H9 (cell line): ENCODE results near the gene COL4A4. TPM values are rescaled to one million over a fixed set of nuclear protein-coding genes. Genes with fewer than 3 reads are reported as not detected.

Experiments used
- DNase-seq: peaks from one replicate; pipeline ENCODE4 v3.0.0-alpha.2; 2017
- H2AFZ ChIP-seq: one replicate; pipeline ENCODE4 v1.6.1; 2013; ENCODE audit warnings: mild to moderate bottlenecking, low read length, control low read depth, moderate library complexity
- H2AK5ac ChIP-seq: 2 replicates; pipeline ENCODE4 v1.6.1; 2013; ENCODE audit warnings: low read length, control low read depth, mixed read lengths; ENCODE audit not compliant: insufficient read length
- H2BK120ac ChIP-seq: one replicate; pipeline ENCODE4 v1.6.1; 2013; ENCODE audit warnings: low read depth, mild to moderate bottlenecking, low read length, control low read depth, inconsistent platforms; ENCODE audit not compliant: poor library complexity, severe bottlenecking
- H2BK12ac ChIP-seq: 2 replicates; pipeline ENCODE4 v1.6.1; 2013; ENCODE audit warnings: low read length, control low read depth, mixed read lengths, low read depth; ENCODE audit not compliant: insufficient read length
- H2BK15ac ChIP-seq: 2 replicates; pipeline ENCODE4 v1.6.1; 2013; ENCODE audit warnings: low read depth, low read length, control low read depth
- H2BK20ac ChIP-seq: one replicate; pipeline ENCODE4 v1.6.1; 2013; ENCODE audit warnings: low read depth, mild to moderate bottlenecking, low read length, control low read depth, inconsistent platforms; ENCODE audit not compliant: poor library complexity, severe bottlenecking
- H2BK5ac ChIP-seq: 2 replicates; pipeline ENCODE4 v1.6.1; 2013; ENCODE audit warnings: low read length, control low read depth, mixed read lengths; ENCODE audit not compliant: insufficient read length
- H3K14ac ChIP-seq: 2 replicates; pipeline ENCODE4 v1.6.1; 2013; ENCODE audit warnings: low read length, control low read depth; ENCODE audit not compliant: insufficient read depth
- H3K18ac ChIP-seq: 2 replicates; pipeline ENCODE4 v1.6.1; 2013; ENCODE audit warnings: low read depth, mild to moderate bottlenecking, mixed read lengths, low read length, control low read depth; ENCODE audit not compliant: insufficient read length
- H3K23ac ChIP-seq: 2 replicates; pipeline ENCODE4 v1.6.1; 2013; ENCODE audit warnings: low read length, control low read depth, mixed read lengths, low read depth; ENCODE audit not compliant: insufficient read length
- H3K23me2 ChIP-seq: 2 replicates; pipeline ENCODE4 v1.6.1; 2013; ENCODE audit warnings: low read depth, mild to moderate bottlenecking, mixed read lengths, low read length, control low read depth; ENCODE audit not compliant: insufficient read length, poor library complexity, severe bottlenecking
- H3K27ac ChIP-seq: 2 replicates; pipeline ENCODE4 v1.5.1; 2013; ENCODE audit warnings: low read length, control low read depth, mixed read lengths, low read depth; ENCODE audit not compliant: insufficient read length
- H3K27me3 ChIP-seq: 2 replicates; pipeline ENCODE4 v1.6.1; 2013; ENCODE audit warnings: low read length, control low read depth, inconsistent platforms; ENCODE audit not compliant: insufficient read depth
- H3K4ac ChIP-seq: 2 replicates; pipeline ENCODE4 v1.6.1; 2013; ENCODE audit warnings: low read depth, mild to moderate bottlenecking, control low read depth, inconsistent platforms, low read length, moderate library complexity
- H3K4me1 ChIP-seq: 2 replicates; pipeline ENCODE4 v1.6.1; 2013; ENCODE audit warnings: low read length, control low read depth, inconsistent platforms; ENCODE audit not compliant: insufficient read depth
- H3K4me2 ChIP-seq: 2 replicates; pipeline ENCODE4 v1.6.1; 2013; ENCODE audit warnings: low read length, control low read depth, mixed read lengths; ENCODE audit not compliant: insufficient read length, insufficient read depth
- H3K56ac ChIP-seq: 2 replicates; pipeline ENCODE4 v1.6.1; 2013; ENCODE audit warnings: low read depth, mild to moderate bottlenecking, mixed read lengths, low read length, control low read depth; ENCODE audit not compliant: insufficient read length
- H3K79me1 ChIP-seq: 2 replicates; pipeline ENCODE4 v1.6.1; 2013; ENCODE audit warnings: low read depth, mild to moderate bottlenecking, moderate library complexity, low read length, control low read depth, inconsistent platforms; ENCODE audit not compliant: insufficient read depth, poor library complexity, severe bottlenecking
- H3K79me2 ChIP-seq: 2 replicates; pipeline ENCODE4 v1.6.1; 2013; ENCODE audit warnings: low read length, control low read depth, inconsistent platforms; ENCODE audit not compliant: insufficient read depth
- H3K9ac ChIP-seq: 2 replicates; pipeline ENCODE4 v1.6.1; 2013; ENCODE audit warnings: low read length, control low read depth, mixed read lengths; ENCODE audit not compliant: insufficient read length; ENCODE audit errors: extremely low read depth
- H3K9me3 ChIP-seq: one replicate; pipeline ENCODE4 v1.6.1; 2013; ENCODE audit warnings: low read depth, low read length, inconsistent platforms; ENCODE audit not compliant: control insufficient read depth
- H3T11ph ChIP-seq: one replicate; pipeline ENCODE4 v1.6.1; 2013; ENCODE audit warnings: mild to moderate bottlenecking, low read length, control low read depth, inconsistent platforms
- H4K20me1 ChIP-seq: one replicate; pipeline ENCODE4 v1.6.1; 2013; ENCODE audit not compliant: control insufficient read depth, insufficient read length, insufficient read depth
- H4K5ac ChIP-seq: 2 replicates; pipeline ENCODE4 v1.6.1; 2013; ENCODE audit warnings: low read depth, mild to moderate bottlenecking, mixed read lengths, low read length, control low read depth; ENCODE audit not compliant: insufficient read length
- H4K8ac ChIP-seq: replicated peaks from 2 replicates; pipeline ENCODE4 v1.6.1; 2013; ENCODE audit warnings: low read length, control low read depth, mixed read lengths, low read depth; ENCODE audit not compliant: insufficient read length
- H4K91ac ChIP-seq: 2 replicates; pipeline ENCODE4 v1.6.1; 2013; ENCODE audit warnings: low read depth, mild to moderate bottlenecking, moderate library complexity, mixed read lengths, low read length, control low read depth; ENCODE audit not compliant: insufficient read length
- H3K27ac Mint-ChIP-seq, 3 experiments: 2 replicates in 2 of 3; 3 replicates in 1 of 3; pipeline ENCODE4 v1.8.0; 2020 to 2021; ENCODE audit warnings: mixed read lengths in 3 of 3, mild to moderate bottlenecking in 1 of 3, moderate library complexity in 1 of 3
- H3K27me3 Mint-ChIP-seq: 2 replicates; pipeline ENCODE4 v1.8.0; 2021; ENCODE audit warnings: low read depth, mild to moderate bottlenecking, moderate library complexity, mixed read lengths
- H3K36me3 Mint-ChIP-seq, 3 experiments: 2 replicates in 2 of 3; 3 replicates in 1 of 3; pipeline ENCODE4 v1.8.0; 2020 to 2021; ENCODE audit warnings: low read depth in 3 of 3, mixed read lengths in 3 of 3; ENCODE audit not compliant: insufficient read depth in 1 of 3
- H3K4me1 Mint-ChIP-seq, 2 experiments: 2 replicates each; pipeline ENCODE4 v1.8.0; 2020; ENCODE audit warnings: mixed read lengths in 2 of 2
- H3K4me3 Mint-ChIP-seq, 2 experiments: 2 replicates in 1 of 2; 3 replicates in 1 of 2; pipeline ENCODE4 v1.8.0; 2020 to 2021; ENCODE audit warnings: mild to moderate bottlenecking in 2 of 2, mixed read lengths in 2 of 2, moderate library complexity in 1 of 2
- H3K9me3 Mint-ChIP-seq, 2 experiments: 2 replicates in 1 of 2; 3 replicates in 1 of 2; pipeline ENCODE4 v1.8.0; 2020; ENCODE audit warnings: mild to moderate bottlenecking in 2 of 2, mixed read lengths in 2 of 2, moderate library complexity in 1 of 2
- CTCF ChIP-seq: fragments of 200-600 bp; sonication (generic); conservative IDR thresholded peaks from 3 replicates; pipeline ENCODE4 v1.8.0; 2021; ENCODE audit warnings: antibody characterized with exemption, mild to moderate bottlenecking
- WGBS: extraction: QIAGEN DNeasy Blood & Tissue Kit; methylation state at CpG from one replicate; pipeline ENCODE4 v1.1.7; 2013; ENCODE audit warnings: missing lambda C conversion rate, low lambda C conversion rate, mixed read lengths; ENCODE audit not compliant: insufficient read length; ENCODE audit errors: extremely low coverage; 5-methylcytosine and 5-hydroxymethylcytosine counted together
- total RNA-seq: library from RNA; stranded (reverse); gene quantifications from 2 replicates; pipeline ENCODE4 v1.2.1, GENCODE V29; 2021

COL4A4 gene
- total RNA-seq, 1 experiment from 2014 or later, result 0.92 TPM

- no peaks in the 10 kb centered on the region for H3K79me1 ChIP-seq
- no peak overlapping the region; a peak in 1 of 7 replicates for H3K27ac Mint-ChIP-seq
Measured at GRCh38 chr2:226953826-226954225, 210.2 kb downstream of the COL4A4 start.

More at GRCh38 chr2:226953826-226954225, 210.2 kb downstream of the COL4A4 start:
- Histone ChIP-seq H3K23me2 (no peaks in the 10 kb centered on the region), H3T11ph (no peak overlapping the region), H3K27me3 (no peaks in the 10 kb centered on the region), H3K9ac (no peak overlapping the region), H2BK12ac (no peak overlapping the region), H2BK15ac (no peak overlapping the region), H2BK20ac (no peak overlapping the region), H3K9me3 (no peaks in the 10 kb centered on the region), H3K56ac (no peak overlapping the region), H2BK120ac (no peak overlapping the region), H2AFZ (no peak overlapping the region), H3K4ac (no peak overlapping the region), H4K5ac (no peak overlapping the region), H2AK5ac (no peak overlapping the region), H3K23ac (no peak overlapping the region), H3K27ac (no peak overlapping the region), H3K14ac (no peak overlapping the region), H3K79me2 (no peaks in the 10 kb centered on the region; the same call in 1 of the 2 replicates), H4K20me1 (no peaks in the 10 kb centered on the region), H4K91ac (no peak overlapping the region), H4K8ac (no peak overlapping the region), H3K4me1 (no peaks in the 10 kb centered on the region; the same call in 1 of the 2 replicates), H2BK5ac (no peak overlapping the region), H3K4me2 (no peak overlapping the region), H3K18ac (no peak overlapping the region)
- TF ChIP-seq CTCF, result no peak
- no CpG with 5 or more reads among the region's 6 CpGs for WGBS
- DNase-seq, result no peak
- Mint-ChIP-seq H3K9me3 (peaks cover 8% of the 10 kb centered on the region in 2 experiments; a peak in 3 of 5 replicates), H3K36me3 (peaks cover 0 to 6% (median 2%) of the 10 kb centered on the region in 3 experiments; a peak in 2 of 7 replicates), H3K4me3 (no peak overlapping the region), H3K4me1 (no peaks in the 10 kb centered on the region), H3K27me3 (no peaks in the 10 kb centered on the region; the same call in 1 of the 2 replicates)
